HepG2 (cell line): ENCODE results near the gene DIPK1A.

Source experiments
- ETS1 ChIP-seq: sonication (generic); formaldehyde crosslinking; IDR thresholded peaks from 2 replicates; pipeline ENCODE4 v1.4.0; 2020; ENCODE audit warnings: missing genetic modification reagents
- GTF2F1 ChIP-seq: fragments of 150-350 bp; IDR thresholded peaks from 2 replicates; pipeline ENCODE4 v1.6.1; 2014; ENCODE audit warnings: low read length
- HIVEP1 ChIP-seq: sonication (generic); formaldehyde crosslinking; IDR thresholded peaks from 2 replicates; pipeline ENCODE4 v1.4.0; 2020; ENCODE audit warnings: mild to moderate bottlenecking, missing genetic modification reagents
- KDM5A ChIP-seq: fragments of 200-600 bp; sonication (generic); IDR thresholded peaks from 2 replicates; pipeline ENCODE4 v1.7.0; 2018; ENCODE audit warnings: antibody characterized with exemption, mild to moderate bottlenecking, low read length, borderline replicate concordance
- KDM6A ChIP-seq: IDR thresholded peaks from 2 replicates; pipeline ENCODE4 v1.6.1; 2016; ENCODE audit warnings: low read depth
- PBX3 ChIP-seq: sonication (generic); formaldehyde crosslinking; IDR thresholded peaks from 2 replicates; pipeline ENCODE4 v1.8.1; 2023; ENCODE audit warnings: missing genetic modification reagents, inconsistent platforms, borderline replicate concordance
- PCBP1 ChIP-seq: fragments of 200-400 bp; formaldehyde crosslinking; IDR thresholded peaks from 2 replicates; pipeline ENCODE4 v1.6.1; 2017; ENCODE audit warnings: mild to moderate bottlenecking, low read depth, low read length, borderline replicate concordance
- POLR2AphosphoS5 ChIP-seq: IDR thresholded peaks from 2 replicates; pipeline ENCODE4 v1.6.1; 2012; ENCODE audit warnings: low read depth, low read length
- RNF2 ChIP-seq: fragments of 450-650 bp; conservative IDR thresholded peaks from 2 replicates; pipeline ENCODE4 v1.6.1; 2016; ENCODE audit warnings: low read depth
- RXRA ChIP-seq: sonication (generic); formaldehyde crosslinking; IDR thresholded peaks from 2 replicates; pipeline ENCODE4 v1.5.1; 2020; ENCODE audit warnings: missing genetic modification reagents
- SOX6 ChIP-seq, 2 experiments: fragments of 450-650 bp in 1 of 2; sonication (generic) in 1 of 2; formaldehyde crosslinking in 1 of 2; IDR thresholded peaks; 2 replicates each; pipeline versions ENCODE4 v1.4.0 to v1.6.1; 2017 to 2020; ENCODE audit warnings: antibody characterized with exemption in 1 of 2, mild to moderate bottlenecking in 1 of 2, missing genetic modification reagents in 1 of 2
- TCF7L2 ChIP-seq: IDR thresholded peaks from 2 replicates; pipeline ENCODE4 v1.6.1; 2011; ENCODE audit warnings: mild to moderate bottlenecking, low read depth, low read length, moderate library complexity
- ZNF282 ChIP-seq: fragments of 450-650 bp; IDR thresholded peaks from 2 replicates; pipeline ENCODE4 v1.6.1; 2018; ENCODE audit not compliant: partially characterized antibody
- ZNF407 ChIP-seq: sonication (generic); formaldehyde crosslinking; IDR thresholded peaks from one replicate; pipeline ENCODE4 v1.5.1; 2020; ENCODE audit warnings: mild to moderate bottlenecking, missing genetic modification reagents; ENCODE audit errors: not compliant biosample characterization

GRCh38 chr1:92843046-92843423 is 118.2 kb downstream of the DIPK1A start:
- TF ChIP-seq ZNF407 (CRISPR knock-in tag) (no peak), KDM6A (CRISPR knock-in tag) (no peak), ZNF282 (no peak), ETS1 (CRISPR knock-in tag) (no peak), POLR2AphosphoS5 (no peak), SOX6 (IDR thresholded peaks at IDR 0.05) (no peak), SOX6 (CRISPR knock-in tag; IDR thresholded peaks at IDR 0.05) (no peak), GTF2F1 (no peak), PCBP1 (no peak), HIVEP1 (CRISPR knock-in tag) (no peak), TCF7L2 (no peak), PBX3 (CRISPR knock-in tag) (no peak), RNF2 (no peak), KDM5A (no peak), RXRA (no peak)
